ENCODE results near the gene HOXD12.
A peak's percentile ranks its signal among the peaks of the same experiment; 100 is the strongest.

HOXD12 gene

GRCh38 chr2:176093145-176093897, 6.3 kb upstream of the HOXD12 start:
- DNase-seq (ENCODE audit: low spot score): no peak

- no peak for DNase-seq (ENCODE audit: low spot score)
Observed at GRCh38 chr2:176093898-176094249, 5.7 kb upstream of the HOXD12 start.

GRCh38 chr2:176094349-176094748, 5.2 kb upstream of the HOXD12 start:
- no peak for DNase-seq (ENCODE audit: low spot score)

- no peak for DNase-seq (ENCODE audit: low spot score)
Observed at GRCh38 chr2:176095421-176095820, 4.2 kb upstream of the HOXD12 start.

- no peak for DNase-seq (ENCODE audit: low spot score)
Observed at GRCh38 chr2:176096243-176096985, 3.2 kb upstream of the HOXD12 start.

GRCh38 chr2:176096986-176097819, 2.4 kb upstream of the HOXD12 start:
- peak; percentile 38 for DNase-seq (ENCODE audit: low spot score)

GRCh38 chr2:176097820-176098365, 1.7 kb upstream of the HOXD12 start:
- no peak for DNase-seq (ENCODE audit: low spot score)

GRCh38 chr2:176098366-176099158, 1.0 kb upstream of the HOXD12 start:
- DNase-seq (ENCODE audit: low spot score): no peak

GRCh38 chr2:176099159-176099727, 352 bp upstream of the HOXD12 start:
- DNase-seq (ENCODE audit: low spot score): no peak

GRCh38 chr2:176100547-176101140, 1.0 kb downstream of the HOXD12 start:
- no peak for DNase-seq (ENCODE audit: low spot score)

GRCh38 chr2:176101216-176101830, 1.7 kb downstream of the HOXD12 start:
- DNase-seq (ENCODE audit: low spot score): no peak

GRCh38 chr2:176101842-176102241, 2.2 kb downstream of the HOXD12 start:
- DNase-seq (ENCODE audit: low spot score): no peak

GRCh38 chr2:176102309-176102866, 2.8 kb downstream of the HOXD12 start:
- no peak for DNase-seq (ENCODE audit: low spot score)

- no peak for DNase-seq (ENCODE audit: low spot score)
Observed at GRCh38 chr2:176103194-176103593, 3.6 kb downstream of the HOXD12 start.

- DNase-seq (ENCODE audit: low spot score): no peak
Observed at GRCh38 chr2:176103742-176104315, 4.2 kb downstream of the HOXD12 start.

GRCh38 chr2:176104316-176105077, 4.9 kb downstream of the HOXD12 start:
- no peak for DNase-seq (ENCODE audit: low spot score)

- no peak for DNase-seq (ENCODE audit: low spot score)
Observed at GRCh38 chr2:176105078-176105729, 5.6 kb downstream of the HOXD12 start.

Measured in CD4-positive, alpha-beta T cell treated with Interleukin-6 at 100 ng/mL for 8 hours (primary cell).